ENCODE results near the gene C1orf21. TPM values are rescaled to one million over a fixed set of nuclear protein-coding genes. Genes with fewer than 3 reads are reported as not detected.

C1orf21 gene
- total RNA-seq, 6 experiments from 2014 or later = 4.3 to 29.2 (median 13.1) TPM

GRCh38 chr1:184576822-184577221 is 190.0 kb downstream of the C1orf21 start:
- 91% methylated on average over 6 of the region's 6 CpGs for WGBS (ENCODE audit: insufficient coverage, low coverage, low lambda C conversion rate, missing lambda C conversion rate)
- Histone ChIP-seq H3K36me3 (no peaks in the 10 kb centered on the region), H3K9me3 (no peaks in the 10 kb centered on the region), H3K27me3 (no peaks in the 10 kb centered on the region), H3K4me3 (no peak overlapping the region), H3K4me1 (no peaks in the 10 kb centered on the region), H3K27ac (no peak overlapping the region)
- ATAC-seq (no peak), DNase-seq (no peak)
- intact Hi-C loops (cut with DNase I) = no loop called here
- no peak for TF ChIP-seq POLR2A (IDR thresholded peaks at IDR 0.05)
- TF ChIP-seq, protein P1, sequence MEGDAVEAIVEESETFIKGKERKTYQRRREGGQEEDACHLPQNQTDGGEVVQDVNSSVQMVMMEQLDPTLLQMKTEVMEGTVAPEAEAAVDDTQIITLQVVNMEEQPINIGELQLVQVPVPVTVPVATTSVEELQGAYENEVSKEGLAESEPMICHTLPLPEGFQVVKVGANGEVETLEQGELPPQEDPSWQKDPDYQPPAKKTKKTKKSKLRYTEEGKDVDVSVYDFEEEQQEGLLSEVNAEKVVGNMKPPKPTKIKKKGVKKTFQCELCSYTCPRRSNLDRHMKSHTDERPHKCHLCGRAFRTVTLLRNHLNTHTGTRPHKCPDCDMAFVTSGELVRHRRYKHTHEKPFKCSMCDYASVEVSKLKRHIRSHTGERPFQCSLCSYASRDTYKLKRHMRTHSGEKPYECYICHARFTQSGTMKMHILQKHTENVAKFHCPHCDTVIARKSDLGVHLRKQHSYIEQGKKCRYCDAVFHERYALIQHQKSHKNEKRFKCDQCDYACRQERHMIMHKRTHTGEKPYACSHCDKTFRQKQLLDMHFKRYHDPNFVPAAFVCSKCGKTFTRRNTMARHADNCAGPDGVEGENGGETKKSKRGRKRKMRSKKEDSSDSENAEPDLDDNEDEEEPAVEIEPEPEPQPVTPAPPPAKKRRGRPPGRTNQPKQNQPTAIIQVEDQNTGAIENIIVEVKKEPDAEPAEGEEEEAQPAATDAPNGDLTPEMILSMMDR (IDR thresholded peaks at IDR 0.05) = no peak

DNA sequence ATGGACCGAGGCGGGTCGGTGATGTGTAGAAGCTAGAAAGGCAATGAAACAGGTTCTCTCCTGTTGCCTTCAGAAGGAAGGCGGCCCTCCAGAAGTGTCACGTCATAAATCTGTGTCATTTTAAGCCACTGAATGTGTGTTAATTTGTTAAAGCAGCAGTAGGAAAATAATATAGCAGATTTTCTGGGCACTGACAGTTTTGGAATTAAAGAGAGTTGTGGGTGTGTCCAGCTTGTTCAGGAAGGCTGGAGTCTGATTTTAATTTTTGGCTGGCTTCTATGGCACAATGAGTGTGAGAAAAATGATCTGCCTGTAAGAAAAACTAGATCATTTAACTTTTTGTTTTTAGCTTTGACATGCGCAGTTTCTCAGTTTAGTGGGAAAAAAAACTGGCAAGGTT is 190.5 kb downstream of the C1orf21 start:
- Histone ChIP-seq H3K4me1 (no peaks in the 10 kb centered on the region), H3K27me3 (no peaks in the 10 kb centered on the region), H3K36me3 (no peaks in the 10 kb centered on the region), H3K4me3 (no peak overlapping the region), H3K27ac (no peak overlapping the region), H3K9me3 (no peaks in the 10 kb centered on the region)
- no peak for DNase-seq
- 70% methylated on average over 4 of the region's 6 CpGs for WGBS (ENCODE audit: insufficient coverage, low coverage, low lambda C conversion rate, missing lambda C conversion rate)
- intact Hi-C loops (cut with DNase I) = no loop called here
- no peak for ATAC-seq
- TF ChIP-seq POLR2A (IDR thresholded peaks at IDR 0.05) = no peak
- TF ChIP-seq, protein P1 (IDR thresholded peaks at IDR 0.05) = no peak

- Histone ChIP-seq H3K4me3 (no peak overlapping the region), H3K36me3 (no peaks in the 10 kb centered on the region), H3K27ac (no peak overlapping the region), H3K27me3 (no peaks in the 10 kb centered on the region), H3K9me3 (no peaks in the 10 kb centered on the region), H3K4me1 (no peaks in the 10 kb centered on the region)
- no peak for ATAC-seq
- intact Hi-C loops (cut with DNase I) = no loop called here
- 93% methylated on average over 2 of the region's 2 CpGs for WGBS (ENCODE audit: insufficient coverage, low coverage, low lambda C conversion rate, missing lambda C conversion rate)
- TF ChIP-seq POLR2A (IDR thresholded peaks at IDR 0.05) = no peak
- TF ChIP-seq, protein P1 (IDR thresholded peaks at IDR 0.05) = no peak
- DNase-seq = no peak
These were observed 195.6 kb downstream of the C1orf21 start for GRCh38 chr1:184582411-184582810.

DNA sequence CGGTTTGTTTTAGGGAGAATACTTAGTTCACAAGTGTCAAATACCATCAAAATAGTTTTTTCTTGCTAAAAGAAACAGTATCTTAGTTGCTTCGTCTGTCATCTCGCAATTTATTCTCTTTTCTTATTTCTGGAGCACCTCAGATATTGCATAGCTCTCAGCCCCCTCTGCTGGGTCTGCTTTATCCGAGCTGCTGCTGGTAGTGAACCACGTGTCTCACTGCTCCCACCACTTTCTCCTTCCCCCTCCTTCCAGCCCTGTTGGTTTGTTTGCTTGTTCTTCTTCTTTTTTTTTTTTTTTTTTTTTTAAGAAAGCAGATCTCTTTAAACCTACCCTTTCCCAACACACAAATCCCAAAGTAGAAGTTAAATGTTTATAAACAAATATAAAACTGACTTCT is 197.0 kb downstream of the C1orf21 start:
- Histone ChIP-seq H3K27ac (no peak overlapping the region), H3K36me3 (no peaks in the 10 kb centered on the region), H3K9me3 (no peaks in the 10 kb centered on the region), H3K27me3 (no peaks in the 10 kb centered on the region), H3K4me1 (no peaks in the 10 kb centered on the region), H3K4me3 (no peak overlapping the region)
- WGBS (ENCODE audit: insufficient coverage, low coverage, low lambda C conversion rate, missing lambda C conversion rate) = 82% methylated on average over 5 of the region's 5 CpGs
- TF ChIP-seq POLR2A (IDR thresholded peaks at IDR 0.05) = no peak
- TF ChIP-seq, protein P1 (IDR thresholded peaks at IDR 0.05) = no peak
- ATAC-seq (no peak), DNase-seq (no peak)
- intact Hi-C loops (cut with DNase I) = no loop called here

- Histone ChIP-seq H3K27ac (no peak overlapping the region), H3K27me3 (no peaks in the 10 kb centered on the region), H3K9me3 (no peaks in the 10 kb centered on the region), H3K36me3 (no peaks in the 10 kb centered on the region), H3K4me1 (peaks cover 0 to 10% (median 3%) of the 10 kb centered on the region in 4 donors), H3K4me3 (no peak overlapping the region)
- DNase-seq (no peak), ATAC-seq (no peak)
- 97% methylated on average over 3 of the region's 3 CpGs for WGBS (ENCODE audit: insufficient coverage, low coverage, low lambda C conversion rate, missing lambda C conversion rate)
- intact Hi-C loops (cut with DNase I) = no loop called here
- TF ChIP-seq, protein P1 (IDR thresholded peaks at IDR 0.05) = no peak
- no peak for TF ChIP-seq POLR2A (IDR thresholded peaks at IDR 0.05)
These were observed 201.9 kb downstream of the C1orf21 start for GRCh38 chr1:184588701-184589100.
